Stimulated activated CD8-positive, alpha-beta memory T cell treated with anti-CD3 and anti-CD28 coated beads, Interleukin-4, amount 100 ng/mL, for 1 hour (primary cell): ENCODE measurements around the gene GRSF1.
"Not testable (repeated sequence)": the region's sequence is repeated elsewhere in the genome, so short reads cannot be mapped to it uniquely, and the experiment has no call there.

Source experiments
- DNase-seq, 2 donors: peaks; one replicate each; pipeline ENCODE4 v3.0.0-alpha.2; 2020; ENCODE audit warnings: low read depth in 2 of 2, low spot score in 1 of 2

Gene GRSF1

DNA sequence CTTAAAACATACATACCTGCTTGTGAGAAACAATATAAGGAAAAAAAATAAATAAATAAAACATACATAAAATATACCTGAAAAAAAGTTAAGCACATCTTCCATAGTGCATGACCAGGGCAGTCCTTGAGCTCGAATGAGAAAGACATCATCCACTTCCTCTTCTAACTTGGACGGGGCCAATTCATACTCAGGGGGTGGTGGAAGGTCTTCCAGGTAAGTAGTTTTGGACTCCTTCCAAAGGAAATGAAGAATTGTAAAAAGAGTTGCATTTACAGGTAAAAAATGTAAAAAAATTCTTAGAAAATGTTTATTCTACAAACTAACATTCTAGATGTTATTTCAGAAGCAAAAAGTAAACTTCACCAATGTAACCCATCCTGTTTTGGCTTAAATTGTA is 3.6 kb downstream of the GRSF1 start:
- DNase-seq = no peak

DNA sequence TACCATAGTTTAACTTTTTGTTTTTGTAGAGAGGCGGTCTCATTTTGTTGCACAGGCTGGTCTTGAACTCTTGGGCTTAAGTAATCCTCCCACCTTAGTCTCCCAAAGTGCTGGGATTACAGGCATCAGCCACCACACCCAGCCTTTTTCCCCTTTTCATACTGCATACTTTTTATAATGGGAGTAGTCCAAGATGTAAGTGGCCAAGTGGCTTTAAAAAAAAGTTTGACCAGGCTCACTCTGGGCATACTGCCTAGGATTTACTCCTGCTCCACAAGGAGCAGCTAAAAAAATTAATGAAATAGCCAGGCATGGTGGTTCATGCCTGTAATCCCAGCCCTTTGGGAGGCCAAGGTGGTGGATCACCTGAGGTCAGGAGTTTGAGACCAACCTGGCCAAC is 6.0 kb downstream of the GRSF1 start:
- DNase-seq = no peak

DNA sequence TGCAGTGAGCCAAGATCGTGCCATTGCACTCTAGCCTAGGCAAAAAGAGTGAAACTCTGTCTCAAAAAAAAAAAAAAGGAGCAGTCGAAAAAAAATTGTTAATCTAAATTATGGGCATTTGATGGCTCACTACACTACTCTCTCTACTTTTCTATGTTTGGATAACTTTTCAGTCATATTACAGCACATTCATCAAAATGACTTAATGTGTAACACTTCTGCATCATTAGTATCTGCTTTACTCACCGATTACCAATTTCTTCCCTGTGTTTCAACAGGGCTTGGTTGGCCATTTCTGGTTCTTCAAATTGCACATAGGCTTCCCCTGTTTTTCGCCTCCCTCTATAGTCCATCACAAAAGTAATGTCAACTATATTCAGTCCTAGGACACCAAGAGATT is 8.4 kb downstream of the GRSF1 start:
- DNase-seq = no peak

DNA sequence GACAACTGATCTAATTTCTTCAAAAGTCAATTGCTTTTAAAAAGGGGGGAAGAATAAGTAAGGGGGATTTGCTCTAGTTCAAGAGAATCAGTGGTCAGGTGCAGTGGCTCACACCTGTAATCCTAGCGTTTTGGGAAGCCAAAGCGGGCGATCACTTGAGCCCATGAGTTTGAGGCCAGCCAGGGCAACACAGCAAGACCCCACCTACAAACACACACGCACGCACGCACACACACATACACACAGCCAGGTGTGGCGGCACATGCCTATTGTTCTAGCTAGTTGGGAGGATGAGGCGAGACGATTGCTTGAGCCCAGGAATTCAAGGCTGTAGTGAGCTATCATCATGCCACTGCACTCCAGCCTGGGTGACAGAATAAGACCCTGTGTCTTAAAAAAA is 9.6 kb downstream of the GRSF1 start:
- DNase-seq = no peak

DNA sequence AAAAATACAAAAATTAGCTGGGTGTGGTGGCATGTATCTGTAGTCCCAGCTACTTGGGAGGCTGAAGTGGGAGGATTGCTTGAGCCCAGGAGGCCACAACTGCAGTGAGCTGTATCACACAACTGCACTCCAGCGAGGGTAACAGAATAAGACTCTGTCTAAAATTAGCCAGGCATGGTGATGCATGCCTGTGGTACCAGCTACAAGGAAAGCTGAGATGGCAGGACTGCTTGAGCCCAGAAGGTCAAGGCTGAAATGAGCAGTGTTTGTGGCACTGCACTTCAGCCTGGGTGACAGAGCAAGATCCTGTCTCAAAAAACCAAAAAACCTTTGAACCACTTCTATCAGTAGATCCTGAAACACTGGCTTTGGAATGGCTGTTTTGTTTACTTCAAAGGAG is 10.2 kb downstream of the GRSF1 start:
- DNase-seq = no peak

DNA sequence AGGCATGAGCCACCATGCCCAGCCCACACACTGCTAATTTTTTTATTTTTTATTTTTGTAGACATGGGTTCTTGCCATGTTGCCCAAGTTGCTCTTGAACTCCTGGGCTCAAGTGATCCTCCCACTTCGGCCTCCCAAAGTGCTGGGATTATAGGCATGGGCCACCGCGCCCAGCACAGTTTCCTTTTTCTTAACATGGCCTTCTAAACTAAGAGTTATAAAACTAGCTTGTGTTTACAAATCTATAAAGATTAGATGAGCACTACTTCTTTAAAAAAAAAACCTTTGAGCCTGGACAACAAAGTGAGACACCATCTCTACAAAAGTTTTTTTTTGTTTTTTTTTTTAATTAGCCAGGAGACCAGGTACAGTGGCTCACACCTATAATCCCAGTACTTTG is 10.7 kb downstream of the GRSF1 start:
- no peak for DNase-seq

- DNase-seq = no peak
Measured at GRCh38 chr4:70818921-70819320, 20.8 kb downstream of the GRSF1 start.

DNA sequence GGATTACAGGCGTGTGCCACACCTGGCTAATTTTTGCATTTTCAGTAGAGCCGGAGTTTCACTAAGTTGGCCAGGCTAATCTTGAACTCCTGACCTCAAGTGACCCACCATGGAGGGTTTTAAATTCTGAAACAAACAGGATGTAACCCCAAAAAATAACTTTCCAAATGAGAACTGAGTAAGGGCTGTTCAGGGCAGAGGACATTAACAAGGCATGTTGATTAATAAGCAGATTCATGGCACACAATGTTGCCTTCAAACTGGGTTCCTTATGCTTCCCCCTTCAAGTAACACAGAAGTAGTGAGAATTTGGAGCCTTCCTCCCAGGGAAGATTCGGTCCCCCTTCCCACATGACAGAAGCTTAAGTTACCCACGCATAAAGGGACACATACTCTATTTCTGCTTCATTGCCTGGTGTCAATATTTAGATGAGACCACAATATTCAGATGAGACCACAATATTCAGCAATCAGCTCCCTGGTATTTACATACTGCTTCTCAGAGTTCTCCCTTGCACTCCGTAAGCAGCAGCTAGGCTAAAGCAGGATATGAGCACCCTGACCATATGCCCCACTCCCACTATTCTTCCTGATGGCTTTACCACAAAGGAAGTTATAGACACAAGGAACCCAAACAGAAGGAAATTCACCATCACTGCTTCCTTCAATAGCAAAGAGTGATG is 21.4 kb downstream of the GRSF1 start:
- no peak for DNase-seq

GRCh38 chr4:70816894-70817293 is 22.8 kb downstream of the GRSF1 start:
- DNase-seq = no peak

DNA sequence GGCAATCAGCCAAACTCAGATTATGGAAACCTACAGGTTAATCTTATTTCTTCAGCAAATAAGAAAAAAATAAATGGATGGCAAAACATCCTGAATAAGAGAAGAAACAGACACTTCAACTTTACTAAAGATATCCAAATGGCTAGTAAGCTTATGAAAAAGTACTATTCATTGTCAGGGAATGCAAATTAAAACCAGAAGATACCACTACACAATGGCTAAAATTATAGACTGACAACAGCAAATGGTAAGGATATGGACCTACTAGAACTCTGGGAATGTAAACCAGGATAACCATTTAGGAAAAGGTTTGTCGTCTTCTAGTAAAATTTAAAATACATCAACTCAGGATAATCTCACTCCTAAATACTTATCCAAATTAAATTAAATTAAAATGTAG is 24.3 kb downstream of the GRSF1 start:
- DNase-seq = no peak

DNA sequence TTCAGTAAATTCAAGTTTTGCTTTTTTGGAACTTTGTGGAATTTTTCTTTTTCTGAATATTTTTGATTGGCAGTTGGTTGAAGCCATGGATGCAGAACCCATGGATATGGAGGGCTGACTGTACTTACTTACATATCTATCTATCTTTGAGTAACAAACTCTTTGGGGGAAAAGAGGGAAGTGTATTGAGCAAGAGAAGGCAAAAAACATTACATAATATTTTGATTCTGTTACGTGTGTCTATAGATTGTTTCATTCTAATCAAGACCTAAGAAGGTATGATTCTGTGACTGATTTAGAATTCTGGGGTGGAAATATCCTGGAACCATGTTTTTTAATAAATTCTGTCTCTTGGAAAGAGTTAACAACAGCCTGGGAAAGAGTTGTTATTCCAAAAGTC is 31.5 kb downstream of the GRSF1 start:
- no peak for DNase-seq

- DNase-seq = no peak
Measured at GRCh38 chr4:70802928-70803580, 36.6 kb downstream of the GRSF1 start.

DNA sequence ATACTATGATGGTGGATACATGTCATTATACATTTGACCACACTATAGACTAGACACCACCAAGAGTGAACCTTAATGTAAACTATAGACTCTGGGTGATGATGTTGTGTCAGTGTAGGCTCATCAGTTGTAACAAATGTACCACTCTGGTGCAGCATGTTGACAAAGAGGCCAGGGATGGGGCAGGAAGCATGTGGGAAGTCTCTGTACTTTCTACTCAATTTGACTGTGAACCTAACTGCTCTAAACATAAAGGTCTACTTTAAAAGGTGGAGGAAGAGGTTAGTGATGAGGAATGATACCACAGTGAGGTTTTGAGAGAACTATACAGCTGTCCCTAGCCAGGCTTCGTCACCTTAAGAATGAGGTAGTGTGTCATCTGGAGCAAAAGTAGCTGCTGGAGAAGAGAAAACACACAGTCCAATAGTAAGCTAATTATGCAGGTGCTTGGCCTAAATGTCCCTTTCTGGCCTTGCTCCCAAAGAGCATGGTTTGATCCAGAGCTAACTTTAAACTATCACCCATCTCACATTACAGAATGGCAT is 38.4 kb downstream of the GRSF1 start:
- no peak for DNase-seq

DNA sequence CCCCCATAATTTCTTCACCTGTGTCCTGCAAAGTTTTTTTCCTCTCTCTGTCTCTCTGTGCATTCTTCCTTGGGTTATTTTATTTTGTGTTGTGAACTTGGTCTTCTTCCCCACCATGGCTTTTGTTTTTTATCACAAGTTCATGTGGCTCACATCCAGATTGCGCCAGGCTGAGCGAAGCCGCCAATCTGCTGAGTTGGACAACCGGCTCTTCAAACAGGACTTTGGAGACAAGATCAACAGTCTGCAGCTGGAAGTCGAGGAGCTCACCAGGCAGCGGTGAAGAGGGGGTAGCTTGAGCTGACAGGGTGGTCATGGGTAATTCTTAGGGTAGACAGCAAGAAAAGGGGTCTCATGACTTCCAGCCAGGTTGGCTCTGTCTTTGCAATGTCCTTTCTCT is 46.1 kb downstream of the GRSF1 start:
- DNase-seq = no peak

- DNase-seq = no peak
Measured at GRCh38 chr4:70788733-70789132, 51.0 kb downstream of the GRSF1 start.

DNA sequence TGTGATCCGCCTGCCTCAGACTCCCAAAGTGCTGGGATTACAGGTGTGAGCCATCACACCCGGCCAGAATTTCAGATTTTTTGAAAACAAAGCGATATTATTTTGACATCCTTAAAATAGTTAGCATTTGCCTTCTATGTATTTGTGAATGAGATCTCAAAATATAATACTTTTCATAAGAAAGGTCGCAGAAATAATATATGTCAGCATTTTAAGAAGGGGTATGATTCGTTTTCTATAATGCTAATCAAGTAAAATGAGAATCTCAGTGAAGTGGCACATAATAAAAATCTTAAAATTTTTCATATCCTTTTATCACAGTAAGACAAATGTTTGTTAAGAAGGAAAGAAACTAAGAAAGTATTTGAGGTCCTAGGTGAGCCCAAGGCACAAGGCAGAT is 52.2 kb downstream of the GRSF1 start:
- DNase-seq = no peak

DNA sequence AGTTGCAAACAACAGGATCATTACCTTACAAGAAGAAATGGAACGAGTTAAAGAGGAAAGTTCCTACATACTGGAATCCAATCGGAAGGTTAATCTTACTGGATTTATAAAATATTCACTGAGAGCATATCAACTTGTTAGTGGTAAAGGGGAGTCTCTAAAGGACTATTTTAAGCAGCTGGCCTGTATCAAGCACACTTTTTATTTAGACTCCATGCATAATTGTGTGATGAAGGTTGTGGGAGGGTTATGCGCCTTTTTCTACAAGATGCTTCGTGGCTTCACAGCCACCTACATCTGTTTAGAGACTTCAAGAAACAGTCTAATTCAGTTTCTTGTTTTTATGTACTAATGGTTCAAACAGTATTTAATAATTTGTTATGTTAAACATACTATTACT is 56.6 kb downstream of the GRSF1 start:
- no peak for DNase-seq

GRCh38 chr4:70778888-70779422 is 60.7 kb downstream of the GRSF1 start:
- no peak for DNase-seq

- no peak for DNase-seq
Measured at GRCh38 chr4:70772929-70773555, 66.6 kb downstream of the GRSF1 start.

GRCh38 chr4:70769396-70769795 is 70.3 kb downstream of the GRSF1 start:
- not testable (repeated sequence) for DNase-seq

GRCh38 chr4:70768301-70768948 is 71.3 kb downstream of the GRSF1 start:
- no peak for DNase-seq
